ENCODE data around the gene COL26A1.

The COL26A1 gene

DNA sequence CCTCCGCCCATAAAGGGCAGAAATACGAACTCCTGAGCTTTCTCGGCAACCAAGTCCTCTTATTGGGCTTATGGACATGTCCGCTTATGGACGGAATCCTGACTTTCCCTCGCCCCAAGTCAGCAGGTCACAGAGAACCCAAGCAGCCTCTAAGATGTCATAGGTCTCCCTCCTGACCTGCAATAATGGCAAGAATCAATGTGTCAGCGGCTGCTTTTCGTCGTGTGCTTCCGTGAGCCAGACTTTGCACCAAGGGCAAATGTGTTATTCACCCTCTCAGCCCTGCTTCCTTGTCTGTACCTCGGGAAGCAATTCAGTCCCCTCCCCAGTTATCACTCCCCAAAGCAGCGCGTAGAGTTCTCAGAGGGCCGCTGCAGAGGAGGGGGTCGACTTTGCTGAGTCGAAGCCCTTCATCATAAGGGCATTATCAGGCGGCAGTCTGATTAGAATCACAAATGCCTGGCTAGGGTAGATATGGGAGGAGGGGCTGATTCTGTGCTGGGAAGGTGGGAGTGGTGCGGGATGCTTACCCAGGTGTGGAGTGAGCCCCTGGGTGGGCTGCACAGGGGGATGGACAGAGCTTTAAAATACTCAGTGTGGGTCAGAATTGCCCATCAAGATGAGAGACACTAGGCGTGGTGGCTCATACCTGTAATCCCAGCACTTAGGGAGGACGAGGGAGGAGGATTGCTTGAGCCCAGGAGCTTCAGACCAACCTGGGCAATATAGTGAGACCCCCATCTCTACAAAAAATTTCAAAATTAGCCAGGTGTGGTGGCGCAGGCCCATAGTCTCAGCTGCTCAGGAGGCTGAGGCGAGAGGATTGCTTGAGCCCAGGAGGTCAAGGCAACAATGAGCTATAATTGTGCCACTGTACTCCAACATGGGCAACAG, 36.0 kb downstream of the COL26A1 start:
- H4K5ac ChIP-seq (ENCODE audit: low read length), result no peak overlapping the region
- H3K4me3 ChIP-seq (ENCODE audit: low read length), result no peak overlapping the region
- H3K27me3 ChIP-seq (ENCODE audit: insufficient read depth, low read length, poor library complexity), result no peaks in the 10 kb centered on the region
- no peak overlapping the region for H3K18ac ChIP-seq (ENCODE audit: low read length)
- H3K27ac ChIP-seq (ENCODE audit: low read depth, low read length), result no peak overlapping the region
- peaks cover 11% of the 10 kb centered on the region for H3K79me1 ChIP-seq (ENCODE audit: low read length)
- H3K36me3 ChIP-seq (ENCODE audit: control insufficient read depth, insufficient read depth, low read length), result no peaks in the 10 kb centered on the region
- H2BK15ac ChIP-seq (replicated peaks; ENCODE audit: low read depth), result no peak overlapping the region
- no peak overlapping the region for H3K23ac ChIP-seq (ENCODE audit: low read length)
- H3K56ac ChIP-seq (ENCODE audit: low read length), result no peak overlapping the region
- peak; percentile 72 for DNase-seq
- H2BK120ac ChIP-seq (ENCODE audit: low read depth, low read length), result peak overlapping the region; percentile 39
- H3K4me1 ChIP-seq (ENCODE audit: control insufficient read depth, low read depth, low read length), result peaks cover 2% of the 10 kb centered on the region
- WGBS (ENCODE audit: extremely low coverage, insufficient coverage, low lambda C conversion rate), result no CpG with 5 or more reads among the region's 22 CpGs
- H4K8ac ChIP-seq (ENCODE audit: low read depth, low read length), result no peak overlapping the region
- no peak overlapping the region for H3K9ac ChIP-seq (ENCODE audit: low read length)
- no peak overlapping the region for H3K4ac ChIP-seq (ENCODE audit: low read depth, low read length)
- peak overlapping the region; percentile 1 for H2AK5ac ChIP-seq (ENCODE audit: low read length)
- no peak overlapping the region for H3K4me2 ChIP-seq (ENCODE audit: low read length)
- H2BK5ac ChIP-seq (ENCODE audit: low read length), result no peak overlapping the region
- H3K79me2 ChIP-seq (ENCODE audit: control insufficient read depth, insufficient read depth, low read length), result no peaks in the 10 kb centered on the region

DNA sequence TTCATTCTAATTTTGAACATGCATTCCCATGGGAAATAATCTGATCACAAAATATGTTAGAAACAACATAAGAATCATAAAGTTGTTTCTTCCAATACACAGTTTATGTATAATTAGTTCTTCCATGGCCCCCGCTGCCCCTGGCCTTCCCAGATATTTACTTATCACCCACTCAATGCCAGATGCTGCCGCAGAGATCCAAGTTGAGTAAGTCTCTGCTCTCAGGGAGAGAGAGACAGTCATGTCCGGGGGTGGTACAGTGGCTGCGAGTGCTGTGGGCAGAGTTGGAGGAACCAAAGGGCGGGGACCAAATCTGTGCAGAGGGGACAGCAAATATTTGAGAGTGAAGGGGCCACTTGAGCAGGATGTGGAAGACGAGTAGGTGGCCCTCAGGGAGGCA, 37.1 kb downstream of the COL26A1 start:
- Histone ChIP-seq H3K79me1 (ENCODE audit: low read length) (peaks cover 7% of the 10 kb centered on the region), H2BK15ac (replicated peaks; ENCODE audit: low read depth) (no peak overlapping the region), H2BK120ac (ENCODE audit: low read depth, low read length) (no peak overlapping the region), H3K9ac (ENCODE audit: low read length) (no peak overlapping the region), H3K4me2 (ENCODE audit: low read length) (no peak overlapping the region), H3K27ac (ENCODE audit: low read depth, low read length) (no peak overlapping the region), H3K56ac (ENCODE audit: low read length) (peak overlapping the region; percentile 9), H3K27me3 (ENCODE audit: insufficient read depth, low read length, poor library complexity) (no peaks in the 10 kb centered on the region), H3K36me3 (ENCODE audit: control insufficient read depth, insufficient read depth, low read length) (no peaks in the 10 kb centered on the region), H4K8ac (ENCODE audit: low read depth, low read length) (no peak overlapping the region), H3K18ac (ENCODE audit: low read length) (no peak overlapping the region), H3K4me3 (ENCODE audit: low read length) (no peak overlapping the region), H2BK5ac (ENCODE audit: low read length) (no peak overlapping the region), H3K4ac (ENCODE audit: low read depth, low read length) (peak overlapping the region; percentile 58), H2AK5ac (ENCODE audit: low read length) (no peak overlapping the region), H3K4me1 (ENCODE audit: control insufficient read depth, low read depth, low read length) (peaks cover 2% of the 10 kb centered on the region), H3K23ac (ENCODE audit: low read length) (no peak overlapping the region), H3K79me2 (ENCODE audit: control insufficient read depth, insufficient read depth, low read length) (no peaks in the 10 kb centered on the region), H4K5ac (ENCODE audit: low read length) (no peak overlapping the region)
- WGBS (ENCODE audit: extremely low coverage, insufficient coverage, low lambda C conversion rate), result no CpG with 5 or more reads among the region's 6 CpGs
- no peak for DNase-seq

DNA sequence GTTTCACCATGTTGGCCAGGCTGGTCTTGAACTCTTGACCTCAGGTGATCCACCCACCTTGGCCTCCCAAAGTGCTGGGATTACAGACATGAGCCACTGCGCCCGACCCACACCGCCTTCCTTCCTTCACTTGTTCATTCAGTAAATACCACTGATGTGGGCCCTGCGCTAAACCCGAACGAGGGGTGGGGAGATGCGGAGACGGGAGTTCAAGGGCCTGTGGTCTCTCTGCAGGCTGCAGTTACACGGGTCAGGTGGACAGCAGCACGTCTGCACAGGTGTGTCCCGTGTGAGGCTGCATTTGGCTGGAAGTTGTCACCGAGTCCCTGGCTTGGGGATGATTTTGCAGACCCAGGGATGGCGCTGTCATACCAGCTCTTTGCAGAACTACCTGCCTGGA, 38.1 kb downstream of the COL26A1 start:
- H3K4ac ChIP-seq (ENCODE audit: low read depth, low read length), result peak overlapping the region; percentile 0
- no peak overlapping the region for H4K5ac ChIP-seq (ENCODE audit: low read length)
- H3K79me2 ChIP-seq (ENCODE audit: control insufficient read depth, insufficient read depth, low read length), result no peaks in the 10 kb centered on the region
- no peaks in the 10 kb centered on the region for H3K27me3 ChIP-seq (ENCODE audit: insufficient read depth, low read length, poor library complexity)
- no peak overlapping the region for H3K4me2 ChIP-seq (ENCODE audit: low read length)
- H3K4me3 ChIP-seq (ENCODE audit: low read length), result no peak overlapping the region
- no peaks in the 10 kb centered on the region for H3K36me3 ChIP-seq (ENCODE audit: control insufficient read depth, insufficient read depth, low read length)
- peak overlapping the region; percentile 5 for H3K18ac ChIP-seq (ENCODE audit: low read length)
- no peak overlapping the region for H3K23ac ChIP-seq (ENCODE audit: low read length)
- peaks cover 2% of the 10 kb centered on the region for H3K4me1 ChIP-seq (ENCODE audit: control insufficient read depth, low read depth, low read length)
- H4K8ac ChIP-seq (ENCODE audit: low read depth, low read length), result no peak overlapping the region
- no peak overlapping the region for H2BK5ac ChIP-seq (ENCODE audit: low read length)
- no peak overlapping the region for H2AK5ac ChIP-seq (ENCODE audit: low read length)
- no peak overlapping the region for H3K9ac ChIP-seq (ENCODE audit: low read length)
- peaks cover 7% of the 10 kb centered on the region for H3K79me1 ChIP-seq (ENCODE audit: low read length)
- H3K27ac ChIP-seq (ENCODE audit: low read depth, low read length), result no peak overlapping the region
- no peak for DNase-seq
- no CpG with 5 or more reads among the region's 13 CpGs for WGBS (ENCODE audit: extremely low coverage, insufficient coverage, low lambda C conversion rate)
- no peak overlapping the region for H2BK120ac ChIP-seq (ENCODE audit: low read depth, low read length)
- H3K56ac ChIP-seq (ENCODE audit: low read length), result peak overlapping the region; percentile 1
- no peak overlapping the region for H2BK15ac ChIP-seq (replicated peaks; ENCODE audit: low read depth)

DNA sequence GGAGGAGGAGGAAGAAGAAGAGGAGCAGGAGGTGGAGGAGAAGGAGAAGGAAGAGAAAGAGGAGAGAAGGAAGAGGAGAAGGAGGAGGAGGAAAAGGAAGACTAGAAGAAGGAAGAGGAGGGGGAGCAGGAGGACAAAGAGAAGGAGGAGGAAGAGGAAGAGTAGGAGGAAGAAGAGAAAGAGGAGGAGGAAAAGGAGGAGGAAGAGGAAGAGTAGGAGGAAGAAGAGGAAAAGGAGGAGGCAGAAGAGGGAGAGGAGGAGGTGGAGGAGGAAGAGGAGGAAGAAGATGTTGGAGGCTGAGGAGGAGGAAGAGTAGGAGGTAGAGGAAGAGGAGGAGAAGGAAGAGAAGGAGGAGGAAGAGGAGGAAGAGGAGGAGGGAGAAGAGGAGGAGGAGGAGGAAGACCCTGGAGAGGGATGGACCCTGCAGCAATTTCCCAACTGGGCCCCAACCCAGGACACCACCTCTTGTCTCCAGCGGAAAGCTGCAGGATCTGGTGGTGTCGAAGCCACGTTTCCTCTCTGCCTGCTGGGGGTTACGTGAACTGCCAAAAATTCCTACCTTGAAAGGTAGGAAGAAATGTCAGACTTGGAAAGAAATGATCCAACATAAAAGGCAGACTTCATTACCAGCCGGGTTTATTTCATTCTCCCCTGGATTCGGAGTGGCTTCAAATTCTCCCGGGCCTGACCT, 38.9 kb downstream of the COL26A1 start:
- H3K4me3 ChIP-seq (ENCODE audit: low read length), result no peak overlapping the region
- no peak overlapping the region for H2BK120ac ChIP-seq (ENCODE audit: low read depth, low read length)
- no CpG with 5 or more reads among the region's 7 CpGs for WGBS (ENCODE audit: extremely low coverage, insufficient coverage, low lambda C conversion rate)
- H3K4me1 ChIP-seq (ENCODE audit: control insufficient read depth, low read depth, low read length), result peaks cover 2% of the 10 kb centered on the region
- H3K27ac ChIP-seq (ENCODE audit: low read depth, low read length), result peak overlapping the region; percentile 77
- H2BK5ac ChIP-seq (ENCODE audit: low read length), result peak overlapping the region; percentile 33
- peak overlapping the region; percentile 1 for H3K56ac ChIP-seq (ENCODE audit: low read length)
- H3K79me2 ChIP-seq (ENCODE audit: control insufficient read depth, insufficient read depth, low read length), result no peaks in the 10 kb centered on the region
- no peak overlapping the region for H2BK15ac ChIP-seq (replicated peaks; ENCODE audit: low read depth)
- peak overlapping the region; percentile 39 for H3K18ac ChIP-seq (ENCODE audit: low read length)
- H4K5ac ChIP-seq (ENCODE audit: low read length), result no peak overlapping the region
- H3K23ac ChIP-seq (ENCODE audit: low read length), result no peak overlapping the region
- H2AK5ac ChIP-seq (ENCODE audit: low read length), result no peak overlapping the region
- no peaks in the 10 kb centered on the region for H3K27me3 ChIP-seq (ENCODE audit: insufficient read depth, low read length, poor library complexity)
- no peak overlapping the region for H4K8ac ChIP-seq (ENCODE audit: low read depth, low read length)
- peak overlapping the region; percentile 0 for H3K4ac ChIP-seq (ENCODE audit: low read depth, low read length)
- H3K79me1 ChIP-seq (ENCODE audit: low read length), result peaks cover 7% of the 10 kb centered on the region
- H3K4me2 ChIP-seq (ENCODE audit: low read length), result peak overlapping the region; percentile 19
- H3K36me3 ChIP-seq (ENCODE audit: control insufficient read depth, insufficient read depth, low read length), result no peaks in the 10 kb centered on the region
- DNase-seq, result no peak
- no peak overlapping the region for H3K9ac ChIP-seq (ENCODE audit: low read length)

DNA sequence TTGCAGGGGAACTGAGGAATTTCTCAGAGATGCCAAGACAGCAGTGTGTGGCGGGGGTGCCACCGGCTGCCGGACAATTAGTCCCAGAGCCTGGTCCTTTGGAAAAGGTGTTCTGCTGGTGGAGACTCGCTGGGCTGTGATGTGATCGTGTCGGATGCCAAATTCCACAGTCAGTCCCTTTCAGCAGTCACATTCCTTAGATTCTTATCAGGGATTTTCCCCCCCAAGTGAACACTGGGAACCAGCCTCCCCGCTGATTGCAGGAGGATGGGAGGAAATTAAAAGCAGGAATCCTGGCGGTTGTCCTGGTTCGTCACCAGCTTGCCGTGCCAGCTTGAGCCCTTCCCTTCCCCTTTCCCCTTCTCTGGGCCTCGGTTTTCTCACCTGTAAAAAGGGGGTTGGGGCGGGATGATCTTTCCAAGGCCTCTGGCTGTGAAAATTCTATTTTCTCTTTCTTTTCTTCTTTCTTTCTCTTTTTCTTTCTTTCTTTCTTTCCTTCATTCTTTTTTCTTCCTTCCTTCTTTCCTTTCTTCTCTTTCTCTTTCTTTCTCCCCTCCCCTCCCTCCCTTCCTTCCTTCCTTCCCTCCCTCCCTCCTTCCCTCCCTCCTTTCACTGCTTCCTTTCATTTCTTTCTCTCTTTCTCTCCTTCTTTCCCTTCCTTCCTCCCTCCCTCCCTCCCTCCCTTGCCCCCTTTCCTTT, 39.6 kb downstream of the COL26A1 start:
- Histone ChIP-seq H4K8ac (ENCODE audit: low read depth, low read length) (no peak overlapping the region), H3K27me3 (ENCODE audit: insufficient read depth, low read length, poor library complexity) (no peaks in the 10 kb centered on the region), H3K18ac (ENCODE audit: low read length) (peak overlapping the region; percentile 72), H3K4me2 (ENCODE audit: low read length) (peak overlapping the region; percentile 19), H3K79me2 (ENCODE audit: control insufficient read depth, insufficient read depth, low read length) (no peaks in the 10 kb centered on the region), H3K4ac (ENCODE audit: low read depth, low read length) (peak overlapping the region; percentile 77), H3K56ac (ENCODE audit: low read length) (peak overlapping the region; percentile 75), H3K36me3 (ENCODE audit: control insufficient read depth, insufficient read depth, low read length) (no peaks in the 10 kb centered on the region), H2BK15ac (replicated peaks; ENCODE audit: low read depth) (no peak overlapping the region), H3K79me1 (ENCODE audit: low read length) (peaks cover 10% of the 10 kb centered on the region), H3K27ac (ENCODE audit: low read depth, low read length) (peak overlapping the region; percentile 77), H3K23ac (ENCODE audit: low read length) (no peak overlapping the region), H2AK5ac (ENCODE audit: low read length) (no peak overlapping the region), H2BK5ac (ENCODE audit: low read length) (peak overlapping the region; percentile 27), H3K4me1 (ENCODE audit: control insufficient read depth, low read depth, low read length) (peaks cover 2% of the 10 kb centered on the region), H3K9ac (ENCODE audit: low read length) (no peak overlapping the region), H2BK120ac (ENCODE audit: low read depth, low read length) (peak overlapping the region; percentile 76), H4K5ac (ENCODE audit: low read length) (no peak overlapping the region), H3K4me3 (ENCODE audit: low read length) (no peak overlapping the region)
- DNase-seq, result peak; percentile 99
- WGBS (ENCODE audit: extremely low coverage, insufficient coverage, low lambda C conversion rate), result no CpG with 5 or more reads among the region's 12 CpGs

Measured in mesendoderm (in vitro differentiated cells).